GM21528 (cell line): ENCODE results near the gene ZNF469.

Experiments
- ATAC-seq: cut with Tn5 transposase; IDR thresholded peaks from one replicate; pipeline ENCODE4 v1.9.1; 2021; ENCODE audit warnings: mild to moderate bottlenecking, moderate library complexity; ENCODE audit not compliant: unreplicated experiment, low FRiP score

Gene ZNF469

DNA sequence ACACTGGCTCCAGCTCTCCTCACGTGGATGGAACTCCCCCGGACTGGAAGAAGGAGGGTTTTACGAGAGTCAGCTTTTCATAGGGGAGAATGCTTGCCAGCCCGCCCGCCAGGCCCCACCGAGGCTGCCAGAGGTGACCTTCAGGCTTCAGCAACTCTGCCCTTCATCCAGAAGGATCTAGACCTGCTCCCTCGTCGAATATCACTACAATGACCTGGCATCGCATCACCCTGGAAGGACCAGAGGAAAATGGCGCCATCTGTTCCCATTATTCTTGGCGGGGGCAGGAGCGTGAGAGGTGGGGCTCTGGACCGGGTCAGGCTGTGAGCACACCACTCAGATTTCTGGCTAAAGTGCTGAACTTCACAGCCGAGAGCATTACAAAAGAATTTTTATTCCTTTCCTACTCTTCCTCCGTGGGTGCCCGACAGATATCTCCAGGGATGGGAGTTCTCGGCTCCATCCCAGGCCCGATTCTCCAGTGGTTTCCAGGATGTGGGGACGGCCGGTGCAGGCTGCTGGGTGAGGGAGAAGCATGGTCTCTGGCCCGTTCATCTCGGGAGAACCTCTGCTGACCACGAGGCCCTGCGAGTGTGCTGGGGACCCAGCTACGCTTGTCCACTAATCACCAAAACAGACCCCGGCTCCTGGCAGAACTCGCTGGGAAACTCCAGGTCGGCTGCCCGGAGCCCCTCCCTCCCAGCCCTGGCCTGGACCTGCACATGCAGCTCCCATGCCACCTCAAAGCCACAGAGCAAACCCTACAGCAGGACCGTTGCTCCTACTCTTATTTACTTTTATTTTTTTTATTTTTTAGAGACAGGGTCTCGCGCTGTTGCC is 36.8 kb upstream of the ZNF469 start:
- ATAC-seq = no peak

DNA sequence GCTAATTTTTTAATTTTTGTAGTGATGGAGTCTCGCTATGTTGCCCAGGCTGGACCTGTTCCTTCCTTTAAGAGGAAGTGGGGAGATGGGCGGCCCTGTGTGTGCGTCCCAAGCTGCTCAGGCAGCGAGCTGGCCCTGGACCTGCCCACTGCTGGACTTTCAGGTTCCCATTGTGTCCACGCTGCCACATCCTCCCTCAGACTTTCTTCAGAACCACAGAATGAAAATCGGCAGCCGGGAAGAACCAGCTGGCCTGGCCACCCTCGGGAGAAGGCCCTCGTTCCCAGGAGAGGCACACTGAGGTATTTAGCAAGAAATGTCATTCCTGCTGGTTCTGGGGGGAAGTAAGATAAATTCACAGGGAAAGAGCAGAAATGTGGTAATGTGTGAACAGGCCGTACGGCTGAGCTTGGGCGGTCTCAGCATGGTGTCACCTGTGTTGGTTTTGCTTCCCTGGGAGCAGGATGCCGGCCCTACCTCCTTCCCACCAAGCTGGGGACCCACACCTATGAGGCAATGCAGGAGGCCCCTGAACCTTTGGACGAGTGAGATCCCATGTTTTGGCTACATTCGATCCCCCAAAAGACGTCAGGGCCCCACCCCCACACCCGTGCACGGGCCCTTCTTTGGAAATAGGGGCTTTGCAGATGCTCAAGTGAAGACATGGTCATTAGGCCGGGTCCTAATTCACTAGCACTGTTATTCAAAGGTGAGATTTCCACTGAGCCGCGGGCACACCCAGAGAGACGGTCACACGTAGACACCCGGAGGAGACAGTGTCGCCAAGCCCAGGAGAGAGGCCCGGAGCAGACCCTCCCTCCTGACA is 35.9 kb upstream of the ZNF469 start:
- ATAC-seq = no peak

DNA sequence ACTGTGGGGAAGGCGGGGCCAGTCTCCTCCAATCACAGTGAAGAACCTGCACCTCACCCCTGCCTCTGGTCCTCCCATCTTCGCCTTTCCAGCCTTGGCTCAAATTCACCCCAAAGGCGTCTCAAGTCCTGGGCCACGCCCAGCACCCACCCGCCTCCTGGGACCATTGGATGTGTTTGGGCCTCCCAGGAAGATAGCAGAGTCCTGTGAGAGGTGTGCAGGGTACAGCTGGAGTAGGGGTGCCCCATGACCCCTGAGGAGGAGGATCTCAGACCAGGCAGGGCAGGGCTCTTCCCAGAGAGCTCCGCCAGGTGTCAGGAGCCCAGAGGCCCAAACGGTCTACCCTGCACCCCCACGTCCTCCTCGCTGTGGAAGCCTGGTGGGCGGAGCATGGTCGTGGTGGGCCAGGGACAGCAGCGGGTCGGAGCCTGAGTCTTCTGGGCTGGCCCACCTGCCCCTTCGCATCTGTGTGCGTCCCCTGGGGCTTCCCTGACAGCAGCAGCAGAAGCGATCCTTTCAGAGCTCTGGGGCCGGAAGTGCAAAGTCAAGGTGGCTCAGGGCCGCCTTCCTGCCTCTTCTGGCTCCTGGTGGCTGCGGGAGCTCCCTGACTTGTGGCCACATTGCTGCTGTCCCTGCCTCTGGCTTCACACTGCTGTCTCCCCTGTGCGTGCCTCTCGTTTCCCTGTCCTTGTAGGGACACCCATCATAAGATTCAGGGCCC is 34.9 kb upstream of the ZNF469 start:
- no peak for ATAC-seq

DNA sequence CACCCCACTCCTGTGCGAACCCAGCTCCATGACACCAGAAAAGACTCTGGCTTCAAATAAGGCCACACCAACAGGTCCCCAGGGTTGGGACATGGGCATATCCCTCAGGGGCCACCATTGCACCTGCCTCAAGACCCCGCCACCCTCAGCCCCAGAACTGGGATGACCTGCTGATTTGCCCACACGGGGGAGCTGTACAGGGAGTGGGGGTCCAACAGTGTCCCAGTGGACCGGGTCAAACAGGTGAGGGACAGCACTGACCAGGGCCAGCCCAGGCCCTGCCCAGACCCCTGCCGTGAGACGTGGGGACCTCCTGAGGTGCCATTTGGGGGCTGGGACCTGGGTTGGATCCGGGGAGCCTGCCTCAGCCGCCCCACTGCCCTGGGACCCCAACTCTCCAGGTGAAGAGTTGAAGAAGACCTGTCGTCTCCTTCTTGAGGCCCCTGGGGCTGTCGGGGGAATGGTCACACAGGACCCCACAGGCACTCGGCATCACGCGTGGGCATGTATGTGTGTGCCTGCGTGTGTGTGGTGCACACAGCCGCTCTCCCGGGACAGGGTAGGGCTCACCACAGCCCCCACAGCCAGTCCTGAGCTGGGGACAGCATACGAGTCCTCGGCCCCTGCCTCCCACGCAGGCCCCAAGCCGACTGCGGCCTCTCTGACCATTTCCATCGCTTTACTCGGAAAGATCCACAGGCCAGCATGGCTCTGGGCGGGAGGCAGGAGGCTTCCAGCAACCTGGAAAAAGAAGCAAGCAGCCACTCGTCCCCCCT is 34.2 kb upstream of the ZNF469 start:
- ATAC-seq = no peak

DNA sequence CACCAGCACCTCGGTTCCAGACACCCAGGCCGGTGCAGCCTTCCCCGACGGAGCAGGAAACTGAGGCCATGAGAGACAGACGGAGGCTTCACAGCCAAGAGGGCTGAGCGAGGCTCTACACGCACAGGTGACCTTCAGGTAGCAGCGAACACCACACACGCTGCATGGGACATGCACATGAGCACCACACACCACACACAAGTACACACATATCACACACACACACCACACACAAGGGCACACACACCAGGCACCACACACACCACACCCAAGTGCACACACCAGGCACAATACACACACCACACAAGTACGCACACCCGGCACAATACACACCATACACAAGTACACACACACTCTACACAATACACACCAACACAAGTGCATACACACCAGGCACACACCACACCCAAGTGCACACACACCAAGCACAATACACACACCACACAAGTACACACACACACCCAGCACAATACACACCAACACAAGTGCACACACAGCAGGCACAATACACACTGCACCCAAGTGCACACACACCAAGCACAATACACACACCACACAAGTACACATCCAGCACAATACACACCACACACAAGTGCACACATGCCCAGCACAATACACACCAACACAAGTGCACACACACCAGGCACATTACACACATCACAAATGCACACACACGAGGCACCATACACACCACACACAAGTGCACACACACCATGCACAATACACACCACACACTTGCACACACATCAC is 33.4 kb upstream of the ZNF469 start:
- no peak for ATAC-seq

DNA sequence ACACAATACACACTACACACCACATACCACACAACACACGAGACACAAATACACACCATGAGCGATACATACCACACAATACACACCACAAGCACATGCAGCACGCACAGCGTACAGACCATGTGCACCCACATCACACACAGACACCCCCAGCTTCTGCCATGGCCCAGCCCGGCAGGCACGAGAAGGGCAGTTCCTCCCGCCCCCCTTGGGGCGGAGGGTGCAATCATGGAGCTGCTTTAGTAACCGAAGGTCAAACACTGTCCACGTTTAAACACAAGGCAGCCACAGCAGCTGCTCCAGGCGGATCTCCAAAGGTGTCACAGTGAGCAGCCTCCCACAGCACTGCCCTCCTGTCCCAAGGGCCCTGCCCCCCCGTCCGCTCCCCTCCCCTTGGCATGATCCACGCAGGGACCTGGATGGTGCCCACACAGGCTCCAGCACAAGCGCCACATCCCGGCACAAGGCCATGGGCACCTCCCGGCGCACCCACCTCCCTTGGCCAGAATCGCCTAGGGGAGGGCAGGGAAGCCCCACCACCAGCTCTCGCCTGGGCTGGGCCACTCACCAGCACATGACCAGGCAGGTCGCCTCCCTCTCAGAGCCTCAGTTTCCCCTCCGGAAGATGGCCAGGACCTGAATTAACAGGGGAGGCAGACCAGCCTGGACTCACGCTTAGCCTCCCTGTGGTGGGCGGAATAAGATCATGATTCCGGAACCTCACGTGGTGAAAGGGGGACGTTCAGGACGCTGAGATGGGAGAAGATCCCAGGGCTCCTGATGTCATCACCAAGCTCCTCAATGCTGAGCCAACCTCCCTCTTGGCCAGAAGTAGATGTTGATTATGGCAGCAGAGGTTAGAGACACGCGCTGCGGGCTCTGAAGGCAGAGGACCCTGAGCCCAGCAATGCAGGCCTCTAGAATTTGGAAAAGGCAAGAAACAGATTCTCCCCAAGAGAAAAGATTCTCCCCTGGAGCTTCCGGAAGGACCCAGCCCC is 32.6 kb upstream of the ZNF469 start:
- no peak for ATAC-seq

DNA sequence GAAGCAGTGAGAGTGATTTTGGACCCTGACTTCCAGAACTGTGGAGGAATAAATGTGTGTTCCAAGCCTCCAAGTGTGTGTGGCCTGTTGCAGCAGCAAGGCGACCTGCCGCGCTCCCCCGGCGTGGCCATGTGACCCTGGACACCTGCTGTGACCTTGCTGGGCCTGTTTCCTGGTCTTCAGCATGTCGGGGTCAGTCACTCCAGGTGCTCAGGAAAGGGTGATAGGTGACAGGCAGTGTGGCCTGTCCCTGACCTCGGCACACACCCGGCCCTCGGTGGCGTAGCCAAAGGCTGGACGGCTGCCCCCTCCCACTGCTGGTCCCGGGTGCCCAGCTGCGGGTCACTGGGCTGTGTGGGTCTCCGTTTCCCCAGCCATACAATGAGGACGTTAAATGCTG is 31.8 kb upstream of the ZNF469 start:
- ATAC-seq = no peak

DNA sequence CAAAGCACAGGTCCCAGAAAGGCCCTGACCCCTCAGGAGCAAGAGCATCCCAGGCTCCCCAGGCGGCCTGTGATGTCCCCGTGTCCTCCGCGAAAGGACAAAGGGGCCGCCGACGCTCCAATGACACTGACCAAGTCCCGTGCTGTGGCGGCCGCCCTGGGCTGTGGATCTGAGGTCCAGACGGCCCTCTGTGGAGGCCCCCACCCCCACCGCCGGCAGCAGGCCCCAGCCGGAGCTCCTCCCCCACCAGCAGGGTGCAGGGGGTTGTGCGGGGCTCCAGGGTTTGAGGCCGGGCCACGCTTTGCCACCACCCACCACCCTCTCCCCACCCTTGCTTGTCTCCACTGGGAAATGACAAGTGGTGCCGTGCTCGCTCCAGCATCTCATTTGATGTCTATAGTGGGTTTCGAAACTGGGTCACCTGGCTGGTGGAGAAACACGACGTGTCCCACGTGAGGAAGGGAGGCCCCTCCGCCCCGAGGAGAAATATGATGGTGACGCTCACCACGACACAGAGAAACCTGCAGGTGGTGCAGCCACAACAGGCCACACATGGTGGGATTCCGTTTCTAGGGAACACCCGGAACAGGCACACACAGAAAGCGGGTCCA is 31.2 kb upstream of the ZNF469 start:
- no peak for ATAC-seq

DNA sequence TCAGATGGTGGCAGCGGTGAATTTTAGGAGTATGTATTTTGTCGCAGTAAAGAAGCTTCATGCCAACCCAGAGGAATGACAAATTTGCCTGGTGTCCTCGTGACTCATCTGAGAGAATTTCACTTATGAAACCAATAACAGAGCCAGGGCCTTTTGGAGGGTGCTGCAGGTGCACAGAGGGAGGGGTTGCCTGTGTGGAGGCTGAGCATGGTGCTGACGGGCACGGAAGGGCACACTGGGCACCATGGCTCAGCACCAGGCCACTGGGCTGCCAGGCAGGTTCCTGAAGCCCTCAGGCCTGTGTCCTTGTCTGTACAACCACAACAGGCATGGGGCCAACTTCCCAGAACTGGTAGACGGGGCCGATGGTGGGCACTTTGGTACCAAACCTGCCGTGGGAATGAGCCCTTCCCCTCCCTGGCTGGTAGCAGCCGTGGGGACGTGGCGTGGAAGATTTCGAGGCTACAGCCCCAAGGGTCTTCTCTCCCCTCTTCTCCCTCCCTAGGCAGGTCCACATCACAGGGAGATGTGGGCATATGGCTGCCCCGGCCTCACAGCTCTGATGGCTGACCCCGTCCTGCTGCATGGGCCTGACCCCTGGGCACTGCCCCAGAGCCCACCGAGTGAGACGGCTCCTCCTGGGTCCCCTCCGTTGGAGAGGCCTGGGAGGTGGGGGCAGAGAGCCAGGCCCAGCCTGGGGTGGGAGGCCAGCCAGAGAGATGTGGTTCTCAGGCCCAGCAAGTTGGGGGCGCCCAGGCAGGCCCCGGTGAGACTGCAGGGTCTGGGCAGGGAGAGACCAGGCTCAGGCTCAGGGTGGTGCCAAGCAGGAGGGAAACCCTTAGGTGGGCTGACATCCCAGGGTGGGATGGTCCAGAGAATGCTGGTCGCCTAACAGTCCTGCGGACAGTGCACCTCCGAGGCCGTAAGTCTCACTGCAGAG is 30.2 kb upstream of the ZNF469 start:
- no peak for ATAC-seq

DNA sequence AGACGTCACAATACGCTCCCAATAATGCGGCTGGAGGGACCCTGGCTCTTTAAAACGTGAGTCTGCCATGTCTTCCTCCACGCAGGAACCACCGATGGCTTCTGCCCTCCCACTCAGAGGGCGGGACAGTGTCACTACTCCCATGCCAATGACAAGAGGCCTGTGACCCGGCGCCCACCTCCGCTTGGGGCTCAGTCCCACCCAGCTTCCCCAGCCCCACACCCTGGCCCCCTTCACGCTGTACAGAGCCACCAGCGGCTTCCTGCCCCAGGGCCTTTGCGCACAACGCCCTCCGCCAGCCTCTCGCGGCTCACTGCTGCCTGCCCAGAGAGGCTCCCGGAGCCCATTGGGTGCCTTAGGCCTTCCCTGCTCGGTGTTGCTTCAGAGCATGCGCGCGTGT is 29.5 kb upstream of the ZNF469 start:
- no peak for ATAC-seq

DNA sequence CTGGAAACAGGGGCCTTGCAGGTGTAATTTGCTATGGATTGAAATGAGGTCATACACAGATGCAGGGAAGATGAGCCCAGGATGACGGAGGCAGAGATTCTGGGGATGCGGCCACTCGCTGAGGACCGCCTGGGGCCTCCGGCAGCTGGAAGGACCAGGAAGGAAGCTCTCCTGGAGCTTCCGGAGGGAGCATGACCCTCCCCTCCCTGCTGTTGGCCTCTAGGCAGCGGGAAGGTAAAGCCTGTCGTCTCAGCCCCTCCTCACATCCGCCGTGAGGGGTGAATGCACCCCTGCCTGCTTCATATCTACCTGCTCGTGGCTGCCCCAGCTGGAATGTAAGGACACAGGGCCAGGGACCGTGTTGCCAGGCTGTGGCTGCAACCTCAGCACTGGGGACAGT is 29.1 kb upstream of the ZNF469 start:
- ATAC-seq = no peak

DNA sequence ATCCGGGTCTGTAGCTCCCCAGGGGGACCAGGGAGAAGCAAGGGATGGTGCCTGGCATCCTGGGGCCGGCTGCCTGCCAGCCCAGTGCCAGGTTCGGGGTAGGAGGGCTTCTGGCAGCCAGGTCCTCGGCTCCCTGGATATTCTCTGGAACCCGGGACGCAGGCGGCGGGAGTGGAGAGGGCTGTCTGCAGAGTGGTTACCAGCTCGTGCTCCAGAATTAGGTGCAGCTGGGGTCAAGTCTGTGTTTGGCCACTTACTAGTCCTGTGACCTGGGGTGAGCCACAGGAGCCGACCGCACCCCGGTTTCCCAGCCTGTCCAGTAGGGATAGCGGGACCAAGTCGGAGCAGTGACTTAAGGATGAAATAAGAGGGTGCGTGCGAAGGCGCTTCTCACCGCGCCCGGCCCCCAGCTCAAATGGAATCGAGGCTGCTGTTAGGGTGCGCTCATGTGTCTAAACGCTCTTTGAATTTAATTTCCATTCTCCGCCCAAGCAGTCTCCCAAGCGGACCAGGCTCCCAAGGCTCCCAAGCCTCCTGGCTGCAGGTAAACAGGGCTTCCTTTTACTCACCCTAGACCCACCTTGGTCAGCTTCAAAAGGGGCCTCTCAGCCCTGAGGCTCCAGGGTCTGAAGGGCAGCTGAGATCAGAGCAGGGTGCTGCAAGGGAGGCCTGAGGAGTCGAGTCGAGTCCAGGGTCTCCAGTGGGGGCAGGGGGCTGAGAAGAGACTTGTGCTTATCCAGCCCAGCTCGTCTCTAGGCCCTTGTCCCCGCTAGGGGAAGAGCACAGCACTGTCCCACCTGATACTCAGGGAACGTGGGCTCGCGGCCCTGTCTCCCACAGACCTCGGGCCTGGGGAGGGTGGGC is 28.3 kb upstream of the ZNF469 start:
- no peak for ATAC-seq

DNA sequence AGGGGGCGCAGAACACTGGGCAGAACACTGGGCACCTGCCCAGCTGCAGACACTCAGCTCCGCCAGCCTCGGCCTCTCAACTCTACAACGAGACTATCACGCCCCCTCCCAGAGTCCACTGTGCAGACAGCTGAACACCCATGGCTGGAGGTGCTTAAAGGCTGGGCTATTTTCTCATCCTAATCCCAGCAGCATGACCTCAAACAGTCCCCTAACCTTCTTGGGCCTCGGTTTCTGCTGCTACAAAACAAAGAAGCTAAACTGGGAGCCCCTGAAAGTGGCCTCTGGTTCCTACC is 27.7 kb upstream of the ZNF469 start:
- no peak for ATAC-seq

DNA sequence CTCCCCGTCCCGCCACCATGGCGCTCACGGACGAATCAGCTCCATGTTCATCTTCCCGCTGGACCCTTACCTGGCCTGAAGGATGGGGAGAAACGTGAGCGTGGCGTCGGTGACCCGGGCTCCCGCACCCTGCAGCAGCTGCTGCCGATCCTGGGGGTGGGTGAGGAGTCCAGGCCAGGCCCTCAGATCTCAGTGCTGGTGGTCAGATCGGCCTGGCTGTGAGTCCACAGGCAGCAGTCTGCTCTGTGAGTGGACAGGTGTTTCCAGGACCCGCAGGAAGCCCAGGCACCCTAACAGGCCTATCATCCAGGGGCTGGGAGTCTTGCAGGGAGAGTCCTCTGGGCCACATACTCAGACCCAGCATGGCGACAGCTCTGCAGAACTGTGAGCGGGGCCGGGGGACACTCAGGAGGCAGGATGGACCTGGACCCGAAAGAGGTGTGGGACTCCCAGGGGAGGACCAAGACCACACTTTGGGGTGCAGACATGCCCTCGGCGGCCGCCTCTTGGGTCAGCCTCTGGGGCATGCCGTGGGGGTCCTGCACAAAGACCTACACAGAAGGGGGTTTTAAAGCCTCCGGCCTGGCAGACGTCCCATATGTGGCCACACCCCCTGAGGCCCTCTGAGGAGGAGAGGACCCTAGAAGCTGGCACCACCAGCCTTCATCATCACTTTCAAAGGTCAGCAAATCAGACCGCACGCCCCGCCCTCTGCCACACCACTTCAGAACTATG is 27.2 kb upstream of the ZNF469 start:
- ATAC-seq = no peak

DNA sequence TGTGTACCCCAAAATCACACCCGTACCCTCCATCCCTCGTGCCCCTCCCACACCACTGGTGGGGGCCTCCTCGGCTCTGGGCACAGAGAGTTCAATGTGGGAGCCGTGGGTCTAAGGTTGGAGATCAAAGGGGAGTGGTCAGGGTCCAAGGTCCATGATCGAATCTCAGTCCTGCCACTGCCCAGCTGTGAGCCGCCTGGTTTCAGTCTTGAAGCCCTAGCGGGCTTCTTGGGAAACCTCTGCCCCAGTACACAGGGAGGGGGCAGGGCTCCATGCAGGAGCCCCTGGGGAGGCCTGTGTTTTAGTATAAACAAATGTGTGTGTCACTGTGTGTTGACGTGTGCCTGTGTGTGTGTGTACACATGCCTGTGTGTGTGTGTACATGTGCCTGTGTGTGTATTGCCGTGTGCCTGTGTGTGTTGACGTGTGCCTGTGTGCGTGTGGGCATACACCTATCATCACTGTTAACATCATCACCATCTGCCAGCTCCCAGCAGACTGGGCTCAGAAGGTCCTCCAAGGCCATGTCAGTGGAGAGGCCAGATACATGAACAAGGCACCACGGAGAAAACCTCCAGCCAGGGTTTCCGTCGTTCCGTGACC is 26.5 kb upstream of the ZNF469 start:
- no peak for ATAC-seq
